Measurements from ENCODE around the gene DENND2A.
"Not testable (repeated sequence)": the region's sequence is repeated elsewhere in the genome, so short reads cannot be mapped to it uniquely, and the experiment has no call there.

DENND2A gene

DNA sequence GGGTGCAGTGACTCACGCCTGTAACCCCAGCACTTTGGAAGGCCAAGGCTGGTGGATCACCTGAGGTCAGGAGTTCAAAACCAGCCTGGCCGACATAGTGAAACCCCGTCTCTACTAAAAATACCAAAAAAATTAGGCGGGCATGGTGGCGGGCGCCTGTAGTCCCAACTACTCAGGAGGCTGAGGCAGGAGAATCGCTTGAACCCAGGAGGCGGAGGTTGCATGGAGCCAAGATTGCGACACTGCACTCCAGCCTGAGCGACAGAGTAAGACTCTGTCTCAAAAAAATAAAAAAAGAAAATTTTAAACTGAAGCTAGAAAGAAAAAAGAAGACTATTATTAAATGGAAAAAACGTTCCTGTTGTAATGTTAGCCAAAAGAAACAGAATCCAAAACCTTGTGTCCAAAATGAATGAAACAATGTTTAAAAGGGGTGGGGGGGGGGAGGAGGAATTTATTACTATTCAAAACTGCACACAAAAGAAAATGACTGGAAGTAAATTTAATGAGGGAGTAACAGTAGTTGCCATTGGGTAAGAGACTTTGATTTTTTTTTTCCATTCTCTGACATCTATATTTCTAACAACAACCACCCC is 20.6 kb downstream of the DENND2A start:
- WGBS (ENCODE audit: extremely low coverage, insufficient coverage, low lambda C conversion rate): no CpG with 5 or more reads among the region's 11 CpGs
- not testable (repeated sequence) for H3K9ac ChIP-seq (ENCODE audit: low read length); H3K23ac ChIP-seq (ENCODE audit: low read length); H2BK120ac ChIP-seq (ENCODE audit: low read depth, low read length); H3K4me2 ChIP-seq (ENCODE audit: low read length); H3K4me3 ChIP-seq (ENCODE audit: low read length); H2BK15ac ChIP-seq (replicated peaks; ENCODE audit: low read depth); H3K27me3 ChIP-seq (ENCODE audit: insufficient read depth, low read length, poor library complexity); H3K36me3 ChIP-seq (ENCODE audit: control insufficient read depth, insufficient read depth, low read length); H3K18ac ChIP-seq (ENCODE audit: low read length); H2BK5ac ChIP-seq (ENCODE audit: low read length); H4K5ac ChIP-seq (ENCODE audit: low read length); H3K56ac ChIP-seq (ENCODE audit: low read length); H3K79me2 ChIP-seq (ENCODE audit: control insufficient read depth, insufficient read depth, low read length); H3K4ac ChIP-seq (ENCODE audit: low read depth, low read length); H3K4me1 ChIP-seq (ENCODE audit: control insufficient read depth, low read depth, low read length); H3K27ac ChIP-seq (ENCODE audit: low read depth, low read length); H4K8ac ChIP-seq (ENCODE audit: low read depth, low read length); H2AK5ac ChIP-seq (ENCODE audit: low read length); DNase-seq; H3K79me1 ChIP-seq (ENCODE audit: low read length)

DNA sequence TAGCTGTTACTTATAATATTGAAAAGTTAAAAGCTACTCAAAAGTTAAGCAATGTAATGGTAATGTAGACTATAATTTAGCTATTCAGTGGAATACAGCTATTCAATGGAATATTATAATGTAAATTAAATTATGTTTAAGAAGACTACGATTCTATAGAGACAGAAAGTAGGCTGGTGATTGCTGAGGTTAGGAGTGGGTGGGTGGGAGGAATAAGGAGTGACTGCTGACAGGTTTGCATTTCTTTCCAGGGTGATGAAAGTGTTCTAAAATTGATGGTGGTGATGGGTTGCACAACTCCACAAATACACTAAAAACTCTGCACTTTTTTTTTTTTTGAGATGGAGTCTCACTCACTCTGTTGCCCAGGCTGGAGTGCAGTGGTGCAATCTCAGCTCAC is 21.4 kb downstream of the DENND2A start:
- H3K79me1 ChIP-seq (ENCODE audit: low read length): no peaks in the 10 kb centered on the region
- 100% methylated on average over 1 of the region's 1 CpG for WGBS (ENCODE audit: extremely low coverage, insufficient coverage, low lambda C conversion rate)
- H4K8ac ChIP-seq (ENCODE audit: low read depth, low read length): no peak overlapping the region
- H3K4ac ChIP-seq (ENCODE audit: low read depth, low read length): no peak overlapping the region
- no peak overlapping the region for H3K56ac ChIP-seq (ENCODE audit: low read length)
- H4K5ac ChIP-seq (ENCODE audit: low read length): no peak overlapping the region
- H3K79me2 ChIP-seq (ENCODE audit: control insufficient read depth, insufficient read depth, low read length): no peaks in the 10 kb centered on the region
- H2BK15ac ChIP-seq (replicated peaks; ENCODE audit: low read depth): no peak overlapping the region
- H3K4me2 ChIP-seq (ENCODE audit: low read length): no peak overlapping the region
- H3K23ac ChIP-seq (ENCODE audit: low read length): no peak overlapping the region
- H3K9ac ChIP-seq (ENCODE audit: low read length): no peak overlapping the region
- H3K27ac ChIP-seq (ENCODE audit: low read depth, low read length): no peak overlapping the region
- H3K4me3 ChIP-seq (ENCODE audit: low read length): no peak overlapping the region
- no peak overlapping the region for H2AK5ac ChIP-seq (ENCODE audit: low read length)
- no peaks in the 10 kb centered on the region for H3K27me3 ChIP-seq (ENCODE audit: insufficient read depth, low read length, poor library complexity)
- no peak overlapping the region for H2BK5ac ChIP-seq (ENCODE audit: low read length)
- H2BK120ac ChIP-seq (ENCODE audit: low read depth, low read length): no peak overlapping the region
- H3K36me3 ChIP-seq (ENCODE audit: control insufficient read depth, insufficient read depth, low read length): no peaks in the 10 kb centered on the region
- H3K18ac ChIP-seq (ENCODE audit: low read length): no peak overlapping the region
- DNase-seq: no peak
- H3K4me1 ChIP-seq (ENCODE audit: control insufficient read depth, low read depth, low read length): no peaks in the 10 kb centered on the region

DNA sequence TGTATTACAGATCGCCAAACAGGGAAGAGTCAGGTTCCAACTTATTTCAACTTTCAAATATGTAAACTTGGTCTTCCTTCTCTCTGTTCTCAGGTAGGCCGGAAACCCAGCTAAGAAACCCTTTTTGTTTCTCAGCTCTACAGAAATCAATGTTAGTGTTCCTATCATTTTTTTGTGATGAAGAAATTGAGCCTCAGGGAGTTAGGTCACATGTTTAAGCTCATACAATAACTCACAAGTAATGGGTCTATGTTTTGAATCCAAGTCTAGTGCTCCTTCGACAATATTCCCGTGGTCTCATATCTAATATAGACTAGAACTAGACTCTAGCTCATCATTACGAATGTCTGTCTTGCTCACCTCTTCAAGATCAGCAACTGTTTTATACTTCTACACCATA is 22.3 kb downstream of the DENND2A start:
- no peak overlapping the region for H4K8ac ChIP-seq (ENCODE audit: low read depth, low read length)
- no peak overlapping the region for H3K18ac ChIP-seq (ENCODE audit: low read length)
- H2BK15ac ChIP-seq (replicated peaks; ENCODE audit: low read depth): no peak overlapping the region
- no peaks in the 10 kb centered on the region for H3K79me2 ChIP-seq (ENCODE audit: control insufficient read depth, insufficient read depth, low read length)
- H3K79me1 ChIP-seq (ENCODE audit: low read length): no peaks in the 10 kb centered on the region
- no peaks in the 10 kb centered on the region for H3K27me3 ChIP-seq (ENCODE audit: insufficient read depth, low read length, poor library complexity)
- H3K27ac ChIP-seq (ENCODE audit: low read depth, low read length): no peak overlapping the region
- H4K5ac ChIP-seq (ENCODE audit: low read length): no peak overlapping the region
- no peak overlapping the region for H2BK120ac ChIP-seq (ENCODE audit: low read depth, low read length)
- H3K4me1 ChIP-seq (ENCODE audit: control insufficient read depth, low read depth, low read length): no peaks in the 10 kb centered on the region
- H3K23ac ChIP-seq (ENCODE audit: low read length): no peak overlapping the region
- H3K9ac ChIP-seq (ENCODE audit: low read length): no peak overlapping the region
- H3K36me3 ChIP-seq (ENCODE audit: control insufficient read depth, insufficient read depth, low read length): no peaks in the 10 kb centered on the region
- H2BK5ac ChIP-seq (ENCODE audit: low read length): no peak overlapping the region
- WGBS (ENCODE audit: extremely low coverage, insufficient coverage, low lambda C conversion rate): no CpG with 5 or more reads among the region's 5 CpGs
- no peak overlapping the region for H3K4ac ChIP-seq (ENCODE audit: low read depth, low read length)
- no peak for DNase-seq
- H2AK5ac ChIP-seq (ENCODE audit: low read length): no peak overlapping the region
- no peak overlapping the region for H3K56ac ChIP-seq (ENCODE audit: low read length)
- H3K4me2 ChIP-seq (ENCODE audit: low read length): no peak overlapping the region
- H3K4me3 ChIP-seq (ENCODE audit: low read length): no peak overlapping the region

GRCh38 chr7:140617081-140617480 is 23.5 kb downstream of the DENND2A start:
- Histone ChIP-seq H2BK120ac (ENCODE audit: low read depth, low read length) (no peak overlapping the region), H3K56ac (ENCODE audit: low read length) (no peak overlapping the region), H2AK5ac (ENCODE audit: low read length) (no peak overlapping the region), H3K27ac (ENCODE audit: low read depth, low read length) (no peak overlapping the region), H3K23ac (ENCODE audit: low read length) (no peak overlapping the region), H3K4me1 (ENCODE audit: control insufficient read depth, low read depth, low read length) (no peaks in the 10 kb centered on the region), H3K4ac (ENCODE audit: low read depth, low read length) (no peak overlapping the region), H3K79me2 (ENCODE audit: control insufficient read depth, insufficient read depth, low read length) (no peaks in the 10 kb centered on the region), H2BK15ac (replicated peaks; ENCODE audit: low read depth) (no peak overlapping the region), H2BK5ac (ENCODE audit: low read length) (no peak overlapping the region), H3K9ac (ENCODE audit: low read length) (no peak overlapping the region), H3K4me3 (ENCODE audit: low read length) (no peak overlapping the region), H3K4me2 (ENCODE audit: low read length) (no peak overlapping the region), H3K79me1 (ENCODE audit: low read length) (no peaks in the 10 kb centered on the region), H3K36me3 (ENCODE audit: control insufficient read depth, insufficient read depth, low read length) (no peaks in the 10 kb centered on the region), H4K5ac (ENCODE audit: low read length) (no peak overlapping the region), H4K8ac (ENCODE audit: low read depth, low read length) (no peak overlapping the region), H3K18ac (ENCODE audit: low read length) (no peak overlapping the region), H3K27me3 (ENCODE audit: insufficient read depth, low read length, poor library complexity) (no peaks in the 10 kb centered on the region)
- no CpG with 5 or more reads among the region's 7 CpGs for WGBS (ENCODE audit: extremely low coverage, insufficient coverage, low lambda C conversion rate)
- DNase-seq: no peak

DNA sequence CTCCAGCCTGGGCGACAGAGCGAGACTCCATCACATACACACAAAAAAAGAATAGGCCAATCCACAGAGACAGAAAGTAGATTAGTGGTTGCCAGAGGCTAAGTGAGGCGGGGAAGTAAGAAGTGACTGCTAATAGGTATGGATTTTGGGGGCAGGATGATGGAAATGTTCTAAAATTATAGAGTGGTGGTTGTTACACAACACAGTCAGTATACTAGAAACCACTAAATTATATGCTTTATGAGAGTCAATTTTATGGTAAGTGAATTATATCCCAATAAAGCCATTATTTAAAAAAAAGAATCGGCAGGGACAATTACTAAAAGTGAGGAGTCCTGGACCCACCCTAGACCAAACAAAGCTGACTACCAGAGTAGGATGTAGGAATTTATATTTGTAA is 24.3 kb downstream of the DENND2A start:
- Histone ChIP-seq H3K4me2 (ENCODE audit: low read length) (no peak overlapping the region), H3K56ac (ENCODE audit: low read length) (no peak overlapping the region), H3K23ac (ENCODE audit: low read length) (no peak overlapping the region), H2BK5ac (ENCODE audit: low read length) (no peak overlapping the region), H2BK15ac (replicated peaks; ENCODE audit: low read depth) (no peak overlapping the region), H3K79me2 (ENCODE audit: control insufficient read depth, insufficient read depth, low read length) (no peaks in the 10 kb centered on the region), H3K18ac (ENCODE audit: low read length) (no peak overlapping the region), H2AK5ac (ENCODE audit: low read length) (no peak overlapping the region), H3K27me3 (ENCODE audit: insufficient read depth, low read length, poor library complexity) (no peaks in the 10 kb centered on the region), H3K4me1 (ENCODE audit: control insufficient read depth, low read depth, low read length) (no peaks in the 10 kb centered on the region), H3K36me3 (ENCODE audit: control insufficient read depth, insufficient read depth, low read length) (no peaks in the 10 kb centered on the region), H3K79me1 (ENCODE audit: low read length) (no peaks in the 10 kb centered on the region), H3K4me3 (ENCODE audit: low read length) (no peak overlapping the region), H3K9ac (ENCODE audit: low read length) (no peak overlapping the region), H3K4ac (ENCODE audit: low read depth, low read length) (no peak overlapping the region), H4K5ac (ENCODE audit: low read length) (no peak overlapping the region), H2BK120ac (ENCODE audit: low read depth, low read length) (no peak overlapping the region), H3K27ac (ENCODE audit: low read depth, low read length) (no peak overlapping the region), H4K8ac (ENCODE audit: low read depth, low read length) (no peak overlapping the region)
- DNase-seq: no peak
- WGBS (ENCODE audit: extremely low coverage, insufficient coverage, low lambda C conversion rate): no CpG with 5 or more reads among the region's 4 CpGs

DNA sequence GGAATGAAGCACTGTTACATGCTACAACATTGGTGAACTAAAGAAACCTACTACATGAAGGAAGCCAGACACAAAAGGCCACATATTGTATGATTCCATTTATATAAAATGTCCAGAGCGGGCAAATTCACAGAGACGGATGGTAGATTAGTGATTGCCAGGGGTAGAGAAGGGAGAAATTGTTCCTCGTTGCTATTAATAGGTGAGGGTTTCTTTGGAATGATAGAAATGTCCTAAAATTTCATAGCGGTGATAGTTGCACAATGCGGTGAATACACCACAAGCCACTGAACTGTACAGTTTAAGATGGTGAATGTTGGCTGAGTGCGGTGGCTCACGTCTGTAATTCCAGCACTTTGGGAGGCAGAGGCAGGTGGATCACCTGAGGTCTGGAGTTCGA is 29.0 kb downstream of the DENND2A start:
- Histone ChIP-seq H3K27me3 (ENCODE audit: insufficient read depth, low read length, poor library complexity) (no peaks in the 10 kb centered on the region), H4K8ac (ENCODE audit: low read depth, low read length) (no peak overlapping the region), H3K4me2 (ENCODE audit: low read length) (no peak overlapping the region), H3K36me3 (ENCODE audit: control insufficient read depth, insufficient read depth, low read length) (no peaks in the 10 kb centered on the region), H2AK5ac (ENCODE audit: low read length) (no peak overlapping the region), H3K79me2 (ENCODE audit: control insufficient read depth, insufficient read depth, low read length) (no peaks in the 10 kb centered on the region), H3K4me1 (ENCODE audit: control insufficient read depth, low read depth, low read length) (no peaks in the 10 kb centered on the region), H3K9ac (ENCODE audit: low read length) (no peak overlapping the region), H3K56ac (ENCODE audit: low read length) (no peak overlapping the region), H3K79me1 (ENCODE audit: low read length) (no peaks in the 10 kb centered on the region), H3K23ac (ENCODE audit: low read length) (no peak overlapping the region), H3K4ac (ENCODE audit: low read depth, low read length) (no peak overlapping the region), H3K18ac (ENCODE audit: low read length) (no peak overlapping the region), H4K5ac (ENCODE audit: low read length) (no peak overlapping the region), H2BK120ac (ENCODE audit: low read depth, low read length) (no peak overlapping the region), H3K27ac (ENCODE audit: low read depth, low read length) (no peak overlapping the region), H3K4me3 (ENCODE audit: low read length) (no peak overlapping the region), H2BK15ac (replicated peaks; ENCODE audit: low read depth) (no peak overlapping the region), H2BK5ac (ENCODE audit: low read length) (no peak overlapping the region)
- no CpG with 5 or more reads among the region's 8 CpGs for WGBS (ENCODE audit: extremely low coverage, insufficient coverage, low lambda C conversion rate)
- DNase-seq: no peak

Measured in mesendoderm (in vitro differentiated cells).